Measurements from ENCODE around the gene ACP5. TPM values are rescaled to one million over a fixed set of nuclear protein-coding genes. Genes with fewer than 3 reads are reported as not detected.
A peak's percentile ranks its signal among the peaks of the same experiment; 100 is the strongest.

ACP5 gene
- total and polyA plus RNA-seq, 10 of the 15 experiments (the other 5 are each of a cell fraction or from before 2014, with no cell fraction given) = 1.0 to 73.4 (median 36.8) TPM

GRCh38 chr19:11580116-11580515 is 2.7 kb upstream of the ACP5 start:
- in situ Hi-C loops (cut with MboI) = loop anchor here (25.0 kb wide), 1 partner anchor 1582 kb away; the partner anchor contains the start of genes IER2 and STX10
- SMC1A ChIA-PET (ENCODE audit: uncharacterized antibody, unreplicated experiment) = interaction anchor here (0.8 to 12.2 kb wide), 3 partner anchors 10 to 98 kb away, joined by 3 to 215 read pairs (median 84); partner anchors contain the start of gene ELOF1

DNA sequence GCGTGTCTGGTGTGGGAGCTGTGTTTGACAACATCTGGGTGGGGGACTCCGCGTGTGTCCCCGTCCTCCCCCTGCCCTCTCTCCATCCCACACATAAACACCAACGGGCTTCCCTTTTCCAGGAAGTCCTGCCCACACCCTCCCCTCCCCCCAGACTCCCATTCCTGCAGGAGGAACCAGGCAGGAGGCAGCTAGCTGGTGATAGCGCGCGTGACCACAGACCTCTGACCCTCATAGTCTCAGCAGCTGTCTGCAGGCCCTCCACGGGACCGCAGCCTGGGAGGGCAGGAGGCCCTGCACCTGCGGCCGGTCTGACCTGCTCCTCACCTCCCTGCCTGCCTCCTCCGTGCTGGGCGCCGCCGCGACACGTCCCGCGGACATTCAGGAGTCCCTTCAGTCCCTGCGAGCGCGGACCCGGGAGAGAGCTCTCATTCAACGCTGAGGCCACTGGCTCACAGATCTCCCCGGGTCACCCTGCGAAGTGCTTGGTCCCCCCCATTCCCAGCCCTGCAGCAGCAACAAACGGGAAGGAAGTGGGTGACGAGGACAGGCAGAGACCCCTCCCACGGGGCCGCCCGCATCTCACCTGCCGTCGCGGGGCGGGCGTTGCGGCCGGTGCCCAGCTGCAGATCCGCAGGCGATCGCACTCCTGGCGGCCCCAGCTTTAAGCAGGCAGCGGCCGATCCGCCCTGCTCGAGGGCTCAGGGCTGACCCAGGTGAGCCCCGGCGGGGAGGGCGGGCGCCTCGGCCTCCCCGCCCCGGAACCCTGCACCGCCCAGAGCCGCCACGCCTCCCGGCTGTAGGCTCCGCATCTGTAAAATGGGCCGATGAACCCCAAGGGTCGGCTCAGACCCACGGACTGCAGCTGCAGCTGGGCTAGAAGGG is 1.1 kb upstream of the ACP5 start:
- H3K27me3 ChIP-seq (replicated peaks in 1 of 2; ENCODE audit: control insufficient read depth in 2 of 2, insufficient read depth in 2 of 2, low read length in 1 of 2) = no peaks in the 10 kb centered on the region
- RAD21 ChIA-PET (ENCODE audit: unreplicated experiment) = interaction anchor here (0.6 to 2.9 kb wide), 3 partner anchors 10 to 421 kb away, joined by 5 to 21 read pairs (median 6); no protein-coding TSS in a partner anchor
- H3K36me3 ChIP-seq (ENCODE audit: control insufficient read depth in 2 of 2, insufficient read depth in 2 of 2, low read length in 1 of 2) = no peaks in the 10 kb centered on the region
- H3K9me3 ChIP-seq (replicated peaks; ENCODE audit: control insufficient read depth, insufficient read depth, low read length) = no peaks in the 10 kb centered on the region
- H3K4me2 ChIP-seq (ENCODE audit: control insufficient read depth, insufficient read depth) = peak overlapping the region; percentile 72
- H4K20me1 ChIP-seq (ENCODE audit: control insufficient read depth, insufficient read depth) = no peaks in the 10 kb centered on the region
- ATAC-seq (peak; percentile 71), FAIRE-seq (no peak), DNase-seq (ENCODE audit: low read depth, low spot score) (no peak)
- H3K79me2 ChIP-seq (ENCODE audit: control insufficient read depth, insufficient read depth, low read length) = no peaks in the 10 kb centered on the region; the same call in 1 of the 2 replicates
- peaks cover 46% of the 10 kb centered on the region for H3K4me1 ChIP-seq (ENCODE audit: control insufficient read depth, insufficient read depth, low read length)
- POLR2A ChIA-PET = interaction anchor here (0.7 to 9.0 kb wide), 6 partner anchors 10 to 1909 kb away, joined by 3 to 87 read pairs (median 4); partner anchors contain the start of gene ELOF1
- SMC1A ChIA-PET (ENCODE audit: uncharacterized antibody, unreplicated experiment) = interaction anchor here (0.8 to 12.2 kb wide), 3 partner anchors 9 to 18 kb away, joined by 3 to 215 read pairs (median 84); partner anchors contain the start of gene ELOF1
- in situ Hi-C loops (cut with MboI) = loop anchor here (25.0 kb wide), 1 partner anchor 1584 kb away; the partner anchor contains the start of genes IER2 and STX10
- intact Hi-C loops (cut with micrococcal nuclease; ENCODE audit: unreplicated experiment) = no loop called here
- H3K9ac ChIP-seq (ENCODE audit: control insufficient read depth, insufficient read depth, low read length) = peak overlapping the region; percentile 11
- peak overlapping the region; percentile 72 for H2AFZ ChIP-seq (ENCODE audit: control insufficient read depth, low read depth, low read length)
- 10% methylated on average over 62 of the region's 62 CpGs for WGBS (ENCODE audit: insufficient coverage, insufficient replicate concordance, low lambda C conversion rate, missing lambda C conversion rate)
- peak overlapping the region; percentile 25; the same call in 1 of the 2 replicates for H3K27ac ChIP-seq (ENCODE audit: control insufficient read depth, insufficient read depth)
- peak overlapping the region; percentile 81 for H3K4me3 ChIP-seq
- CTCF ChIA-PET = interaction anchor here (0.8 to 6.0 kb wide), 6 partner anchors 11 to 42 kb away, joined by 3 to 47 read pairs (median 4); no protein-coding TSS in a partner anchor
- BruUV-seq (replicated peaks) = no TSS peak
- TF ChIP-seq ZSCAN29 (IDR thresholded peaks at IDR 0.05) = no peak
- TF ChIP-seq CUX1 (IDR thresholded peaks at IDR 0.05; ENCODE audit: insufficient replicate concordance, low read depth, low read length) = no peak

More at GRCh38 chr19:11580116-11580515, 2.7 kb upstream of the ACP5 start:
- DNase-seq (ENCODE audit: low read depth, low spot score) (no peak), ATAC-seq (no peak), FAIRE-seq (no peak)
- no peaks in the 10 kb centered on the region for H3K36me3 ChIP-seq (ENCODE audit: control insufficient read depth in 2 of 2, insufficient read depth in 2 of 2, low read length in 1 of 2)
- no peaks in the 10 kb centered on the region for H3K27me3 ChIP-seq (replicated peaks in 1 of 2; ENCODE audit: control insufficient read depth in 2 of 2, insufficient read depth in 2 of 2, low read length in 1 of 2)
- no peak for TF ChIP-seq CBX5 (IDR thresholded peaks at IDR 0.05; ENCODE audit: low read depth)
- no peak for TF ChIP-seq POLR2A (IDR thresholded peaks at IDR 0.05; ENCODE audit: low read depth, low read length)
- no peak for TF ChIP-seq TBL1XR1 (IDR thresholded peaks at IDR 0.05; ENCODE audit: low read depth, low read length)
- TF ChIP-seq SREBF1 (IDR thresholded peaks at IDR 0.05; ENCODE audit: low read length) = no peak
- TF ChIP-seq SUPT20H (IDR thresholded peaks at IDR 0.05; ENCODE audit: borderline replicate concordance, control insufficient read depth, low read depth, low read length) = no peak
- H3K79me2 ChIP-seq (ENCODE audit: control insufficient read depth, insufficient read depth, low read length) = no peaks in the 10 kb centered on the region; the same call in 1 of the 2 replicates
- WGBS (ENCODE audit: insufficient coverage, insufficient replicate concordance, low lambda C conversion rate, missing lambda C conversion rate) = 85% methylated on average over 4 of the region's 4 CpGs
- H4K20me1 ChIP-seq (ENCODE audit: control insufficient read depth, insufficient read depth) = no peaks in the 10 kb centered on the region
- H3K9ac ChIP-seq (ENCODE audit: control insufficient read depth, insufficient read depth, low read length) = no peak overlapping the region
- ChIA-PET CTCF (interaction anchor here (0.5 to 14.2 kb wide), 3 partner anchors 12 to 1978 kb away, joined by 4 to 225 read pairs (median 47); partner anchors contain the start of gene ELOF1), POLR2A (interaction anchor here (1.0 to 9.0 kb wide), 3 partner anchors 11 to 29 kb away, joined by 6 to 94 read pairs (median 87); partner anchors contain the start of gene ELOF1), RAD21 (ENCODE audit: unreplicated experiment) (interaction anchor here (2.3 to 11.4 kb wide), 3 partner anchors 11 to 51 kb away, joined by 5 to 172 read pairs (median 66); partner anchors contain the start of genes ECSIT and ELOF1)
- BruUV-seq (replicated peaks) = no TSS peak
- no peak overlapping the region for H2AFZ ChIP-seq (ENCODE audit: control insufficient read depth, low read depth, low read length)
- intact Hi-C loops (cut with micrococcal nuclease; ENCODE audit: unreplicated experiment) = loop anchor here (5.0 kb wide), 1 partner anchor 198 kb away; the partner anchor contains the start of gene EPOR
- no peaks in the 10 kb centered on the region for H3K9me3 ChIP-seq (replicated peaks; ENCODE audit: control insufficient read depth, insufficient read depth, low read length)
- peaks cover 49% of the 10 kb centered on the region for H3K4me1 ChIP-seq (ENCODE audit: control insufficient read depth, insufficient read depth, low read length)
- H3K4me2 ChIP-seq (ENCODE audit: control insufficient read depth, insufficient read depth) = no peak overlapping the region
- no peak overlapping the region for H3K4me3 ChIP-seq
- H3K27ac ChIP-seq (ENCODE audit: control insufficient read depth, insufficient read depth) = no peak overlapping the region
